A549 treated with CORT108297 at 1 μM for 4 hours (cell line): ENCODE results near the gene PEX11G. TPM values are rescaled to one million over a fixed set of nuclear protein-coding genes. Genes with fewer than 3 reads are reported as not detected.

Source experiments
- total RNA-seq: library from RNA; stranded (reverse); fragments of 200-300 nt; extraction: Qiagen RNA extraction; gene quantifications from 5 replicates; pipeline ENCODE4 v1.2.3, GENCODE V29; 2022

PEX11G gene
- 1.3 to 2.6 TPM (median 2.1 TPM) in 5 replicates for total RNA-seq

GRCh38 chr19:7488736-7489353 lies at the start of gene PEX11G:
PEX11G (minus strand) TSS chr19:7489035; CDS start chr19:7489010, 25 bp downstream.

DNA sequence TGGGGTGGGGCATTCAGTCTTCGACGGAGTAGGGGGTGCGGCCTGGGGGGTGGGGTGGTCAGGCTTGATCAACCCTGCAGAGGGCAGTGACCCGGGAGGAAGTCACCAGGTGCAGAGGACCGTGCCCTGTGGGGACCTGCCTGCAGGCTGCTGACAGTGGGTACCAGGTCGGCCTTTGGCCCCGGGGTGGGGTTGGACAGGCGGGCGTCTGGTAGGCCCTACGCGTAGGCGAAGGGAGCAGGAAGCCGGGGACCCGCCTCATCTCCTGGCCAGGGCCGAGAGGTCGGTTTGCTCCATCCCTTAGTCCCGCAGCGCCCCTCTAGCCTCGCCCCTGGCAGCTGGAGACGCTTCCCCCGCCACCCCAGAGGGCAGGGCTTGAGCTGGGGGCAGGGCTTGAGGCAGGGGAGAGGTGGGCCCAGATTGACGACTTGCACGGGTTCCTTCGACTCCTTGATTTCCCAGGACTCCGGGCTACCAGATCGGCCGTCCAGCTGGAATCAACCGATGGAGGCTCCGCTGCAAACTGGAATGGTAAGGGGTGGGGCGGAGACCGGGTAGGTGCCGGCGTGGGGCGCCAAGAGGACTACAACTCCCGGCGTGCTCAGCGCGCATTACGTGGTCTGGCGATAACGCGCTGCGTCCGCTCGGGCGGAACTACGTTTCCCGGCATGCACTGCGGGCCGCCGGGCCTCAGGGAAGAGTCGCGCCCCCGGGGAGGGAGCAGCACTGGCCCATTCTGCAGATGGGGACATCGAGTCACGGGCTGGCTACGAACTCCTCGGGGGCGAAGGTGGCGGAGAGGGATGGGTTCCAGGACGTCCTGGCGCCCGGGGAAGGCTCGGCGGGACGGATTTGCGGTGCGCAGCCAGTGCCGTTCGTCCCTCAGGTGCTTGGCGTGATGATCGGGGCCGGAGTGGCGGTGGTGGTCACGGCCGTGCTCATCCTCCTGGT lies 46.5 kb upstream of the PEX11G start, which contains the start of gene PNPLA6:
Gene PNPLA6 (plus strand): TSS at position 671 of the 951 bp plus-strand sequence. CDS start 72 bp downstream, at position 743.

GRCh38 chr19:7522072-7522922 lies 33.5 kb upstream of the PEX11G start, which contains the start of gene MCOLN1:
MCOLN1 (plus strand) TSS chr19:7522624; CDS start chr19:7522751, 127 bp downstream.

DNA sequence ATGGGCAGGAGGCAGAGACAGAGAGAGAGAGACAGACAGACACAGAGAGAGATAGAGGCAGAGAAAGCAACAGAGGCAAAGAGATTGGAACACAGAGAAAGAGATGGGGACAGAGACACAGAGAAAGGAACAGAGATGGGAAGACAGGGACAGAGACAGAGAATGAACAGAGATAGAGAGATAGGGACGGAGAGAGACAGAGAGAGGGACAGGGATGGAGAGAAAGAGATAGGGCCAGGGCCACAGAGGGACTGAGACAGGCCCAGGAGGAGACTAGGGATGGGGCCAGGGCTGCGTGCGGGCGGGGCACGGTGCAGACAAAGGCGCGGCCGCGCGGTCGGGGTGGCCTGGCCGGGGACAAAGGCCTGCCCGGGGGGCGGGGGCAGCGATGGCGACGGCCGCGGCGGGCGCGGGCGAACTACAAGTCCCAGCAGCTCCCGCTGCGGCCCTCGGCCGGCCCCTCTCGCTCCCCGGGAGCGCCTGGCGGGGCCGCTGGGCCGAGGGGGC lies 26.9 kb upstream of the PEX11G start, which contains the start of gene ZNF358:
Gene ZNF358 (plus strand): TSS at position 459 of the 507 bp plus-strand sequence. CDS start 3,140 bp downstream, outside the sequence.

Other genes starting within 250 kb of the PEX11G start
- 1.9 to 3.2 TPM (median 2.3 TPM) in 5 replicates for gene INSR, start 194.6 kb downstream of the PEX11G start, total RNA-seq
- 43.4 to 67.7 TPM (median 57.5 TPM) in 5 replicates for gene ARHGEF18, start 140.1 kb downstream of the PEX11G start, total RNA-seq
- 17.1 to 19.2 TPM (median 18.1 TPM) in 5 replicates for gene ZNF358, start 27.1 kb upstream of the PEX11G start, total RNA-seq
- gene MCOLN1, start 33.6 kb upstream of the PEX11G start, total RNA-seq, result 9.7 to 13.4 TPM (median 12.8 TPM) in 5 replicates
- gene PNPLA6, start 46.7 kb upstream of the PEX11G start, total RNA-seq, result 27.9 to 37.9 TPM (median 34.0 TPM) in 5 replicates
- 3.1 to 5.6 TPM (median 4.4 TPM) in 5 replicates for gene CAMSAP3, start 106.8 kb upstream of the PEX11G start, total RNA-seq
- gene XAB2, start 140.5 kb upstream of the PEX11G start, total RNA-seq, result 21.3 to 29.6 TPM (median 29.3 TPM) in 5 replicates
- 51.2 to 68.8 TPM (median 52.9 TPM) in 5 replicates for gene PET100, start 140.8 kb upstream of the PEX11G start, total RNA-seq
- 0.22 to 0.26 TPM in 2 of 5 replicates, not detected in the others for gene PCP2, start 144.7 kb upstream of the PEX11G start, total RNA-seq
- 32.2 to 44.6 TPM (median 42.6 TPM) in 5 replicates for gene STXBP2, start 148.1 kb upstream of the PEX11G start, total RNA-seq
- gene RETN, start 180.0 kb upstream of the PEX11G start, total RNA-seq, result not detected in 5 replicates
- not detected in 5 replicates for gene MCEMP1, start 188.1 kb upstream of the PEX11G start, total RNA-seq
- gene TRAPPC5, start 191.8 kb upstream of the PEX11G start, total RNA-seq, result 43.7 to 109 TPM (median 104 TPM) in 5 replicates
- gene FCER2, start 213.1 kb upstream of the PEX11G start, total RNA-seq, result not detected in 5 replicates
- not detected in 5 replicates for gene CLEC4G, start 243.1 kb upstream of the PEX11G start, total RNA-seq